Measurements from ENCODE around the gene TRABD2B. TPM values are rescaled to one million over a fixed set of nuclear protein-coding genes. Genes with fewer than 3 reads are reported as not detected.

TRABD2B gene
- total RNA-seq, 3 donors from 2014 or later (not counting 1 experiment from before 2014, with no cell fraction given): not detected

- Histone ChIP-seq H3K4me3 (ENCODE audit: low read length) (no peak overlapping the region), H3K27me3 (ENCODE audit: control insufficient read depth, insufficient read depth, low read length) (no peaks in the 10 kb centered on the region), H3K9me3 (ENCODE audit: control insufficient read depth, insufficient read depth, low read length) (no peaks in the 10 kb centered on the region), H3K36me3 (ENCODE audit: control insufficient read depth, insufficient read depth, low read length) (no peaks in the 10 kb centered on the region), H3K4me1 (ENCODE audit: control insufficient read depth, insufficient read depth, low read length) (no peaks in the 10 kb centered on the region), H3K27ac (ENCODE audit: low read length) (no peak overlapping the region)
- Mint-ChIP-seq H3K36me3 (no peaks in the 10 kb centered on the region), H3K4me1 (no peaks in the 10 kb centered on the region), H3K27ac (no peak overlapping the region), H3K27me3 (ENCODE audit: low read depth in 2 of 2) (peaks cover 0 to 9% of the 10 kb centered on the region in 2 donors), H3K9me3 (no peaks in the 10 kb centered on the region), H3K4me3 (no peak overlapping the region)
- TF ChIP-seq CTCF (IDR thresholded peaks at IDR 0.05): no peak
- 84% methylated on average over 8 of the region's 8 CpGs for WGBS (ENCODE audit: insufficient coverage)
- ATAC-seq (no peak), DNase-seq (no peak)
- intact Hi-C loops (cut with micrococcal nuclease): no loop called here
These were observed 216.7 kb downstream of the TRABD2B start for GRCh38 chr1:47780469-47780995.

GRCh38 chr1:47779613-47780012 lies 217.6 kb downstream of the TRABD2B start:
- no peaks in the 10 kb centered on the region for H3K4me1 ChIP-seq (ENCODE audit: control insufficient read depth, insufficient read depth, low read length)
- H3K27ac ChIP-seq (ENCODE audit: low read length): no peak overlapping the region
- ATAC-seq (no peak), DNase-seq (no peak)
- no peak overlapping the region for H3K4me3 ChIP-seq (ENCODE audit: low read length)
- no peaks in the 10 kb centered on the region for H3K36me3 ChIP-seq (ENCODE audit: control insufficient read depth, insufficient read depth, low read length)
- H3K4me1 Mint-ChIP-seq: no peaks in the 10 kb centered on the region
- H3K9me3 Mint-ChIP-seq: no peaks in the 10 kb centered on the region
- H3K36me3 Mint-ChIP-seq: no peaks in the 10 kb centered on the region
- H3K9me3 ChIP-seq (ENCODE audit: control insufficient read depth, insufficient read depth, low read length): no peaks in the 10 kb centered on the region
- intact Hi-C loops (cut with micrococcal nuclease): no loop called here
- 86% methylated on average over 3 of the region's 3 CpGs for WGBS (ENCODE audit: insufficient coverage)
- H3K4me3 Mint-ChIP-seq: no peak overlapping the region
- H3K27me3 ChIP-seq (ENCODE audit: control insufficient read depth, insufficient read depth, low read length): no peaks in the 10 kb centered on the region
- peaks cover 0 to 6% of the 10 kb centered on the region in 2 donors for H3K27me3 Mint-ChIP-seq (ENCODE audit: low read depth in 2 of 2)
- H3K27ac Mint-ChIP-seq: no peak overlapping the region
- TF ChIP-seq CTCF (IDR thresholded peaks at IDR 0.05): no peak

- Histone ChIP-seq H3K4me1 (ENCODE audit: control insufficient read depth, insufficient read depth, low read length) (no peaks in the 10 kb centered on the region), H3K27ac (ENCODE audit: low read length) (no peak overlapping the region), H3K9me3 (ENCODE audit: control insufficient read depth, insufficient read depth, low read length) (no peaks in the 10 kb centered on the region), H3K4me3 (ENCODE audit: low read length) (no peak overlapping the region), H3K36me3 (ENCODE audit: control insufficient read depth, insufficient read depth, low read length) (no peaks in the 10 kb centered on the region), H3K27me3 (ENCODE audit: control insufficient read depth, insufficient read depth, low read length) (no peaks in the 10 kb centered on the region)
- H3K27me3 Mint-ChIP-seq (ENCODE audit: low read depth in 2 of 2): peaks cover 0 to 6% of the 10 kb centered on the region in 2 donors
- no peak overlapping the region for H3K27ac Mint-ChIP-seq
- WGBS (ENCODE audit: insufficient coverage): 94% methylated on average over 6 of the region's 6 CpGs
- no peak overlapping the region for H3K4me3 Mint-ChIP-seq
- DNase-seq (no peak), ATAC-seq (no peak)
- no peaks in the 10 kb centered on the region for H3K36me3 Mint-ChIP-seq
- no peaks in the 10 kb centered on the region for H3K9me3 Mint-ChIP-seq
- no peak for TF ChIP-seq CTCF (IDR thresholded peaks at IDR 0.05)
- intact Hi-C loops (cut with micrococcal nuclease): no loop called here
- H3K4me1 Mint-ChIP-seq: no peaks in the 10 kb centered on the region
These were observed 218.9 kb downstream of the TRABD2B start for GRCh38 chr1:47778280-47778679.

GRCh38 chr1:47777322-47777721 lies 219.9 kb downstream of the TRABD2B start:
- no peak for TF ChIP-seq CTCF (IDR thresholded peaks at IDR 0.05)
- DNase-seq (no peak), ATAC-seq (no peak)
- Histone ChIP-seq H3K4me3 (ENCODE audit: low read length) (no peak overlapping the region), H3K27ac (ENCODE audit: low read length) (no peak overlapping the region), H3K4me1 (ENCODE audit: control insufficient read depth, insufficient read depth, low read length) (no peaks in the 10 kb centered on the region), H3K27me3 (ENCODE audit: control insufficient read depth, insufficient read depth, low read length) (no peaks in the 10 kb centered on the region), H3K36me3 (ENCODE audit: control insufficient read depth, insufficient read depth, low read length) (no peaks in the 10 kb centered on the region), H3K9me3 (ENCODE audit: control insufficient read depth, insufficient read depth, low read length) (no peaks in the 10 kb centered on the region)
- intact Hi-C loops (cut with micrococcal nuclease): no loop called here
- Mint-ChIP-seq H3K9me3 (no peaks in the 10 kb centered on the region), H3K4me3 (no peak overlapping the region), H3K27ac (no peak overlapping the region), H3K36me3 (no peaks in the 10 kb centered on the region), H3K27me3 (ENCODE audit: low read depth in 2 of 2) (peaks cover 0 to 2% of the 10 kb centered on the region in 2 donors), H3K4me1 (no peaks in the 10 kb centered on the region)
- WGBS (ENCODE audit: insufficient coverage): 89% methylated on average over 6 of the region's 6 CpGs

Data from natural killer cell (primary cell).